ENCODE measurements around the gene TMCO4.

Gene TMCO4

DNA sequence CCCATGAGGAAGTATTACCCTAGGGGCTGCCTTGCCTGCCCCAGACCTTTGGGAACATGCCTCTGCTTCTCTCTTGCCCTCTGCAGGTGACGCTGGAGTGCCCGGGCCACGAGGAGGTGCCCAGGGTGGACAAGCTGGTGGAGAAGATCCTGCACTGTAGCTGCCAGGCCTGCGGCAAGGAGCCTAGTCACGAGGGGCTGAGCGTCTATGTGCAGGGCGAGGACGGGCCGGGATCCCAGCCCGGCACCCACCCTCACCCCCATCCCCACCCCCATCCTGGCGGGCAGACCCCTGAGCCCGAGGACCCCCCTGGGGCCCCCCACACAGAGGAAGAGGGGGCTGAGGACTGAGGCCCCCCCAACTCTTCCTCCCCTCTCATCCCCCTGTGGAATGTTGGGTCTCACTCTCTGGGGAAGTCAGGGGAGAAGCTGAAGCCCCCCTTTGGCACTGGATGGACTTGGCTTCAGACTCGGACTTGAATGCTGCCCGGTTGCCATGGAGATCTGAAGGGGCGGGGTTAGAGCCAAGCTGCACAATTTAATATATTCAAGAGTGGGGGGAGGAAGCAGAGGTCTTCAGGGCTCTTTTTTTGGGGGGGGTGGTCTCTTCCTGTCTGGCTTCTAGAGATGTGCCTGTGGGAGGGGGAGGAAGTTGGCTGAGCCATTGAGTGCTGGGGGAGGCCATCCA lies 142.8 kb downstream of the TMCO4 start:
- TF ChIP-seq, protein P1, sequence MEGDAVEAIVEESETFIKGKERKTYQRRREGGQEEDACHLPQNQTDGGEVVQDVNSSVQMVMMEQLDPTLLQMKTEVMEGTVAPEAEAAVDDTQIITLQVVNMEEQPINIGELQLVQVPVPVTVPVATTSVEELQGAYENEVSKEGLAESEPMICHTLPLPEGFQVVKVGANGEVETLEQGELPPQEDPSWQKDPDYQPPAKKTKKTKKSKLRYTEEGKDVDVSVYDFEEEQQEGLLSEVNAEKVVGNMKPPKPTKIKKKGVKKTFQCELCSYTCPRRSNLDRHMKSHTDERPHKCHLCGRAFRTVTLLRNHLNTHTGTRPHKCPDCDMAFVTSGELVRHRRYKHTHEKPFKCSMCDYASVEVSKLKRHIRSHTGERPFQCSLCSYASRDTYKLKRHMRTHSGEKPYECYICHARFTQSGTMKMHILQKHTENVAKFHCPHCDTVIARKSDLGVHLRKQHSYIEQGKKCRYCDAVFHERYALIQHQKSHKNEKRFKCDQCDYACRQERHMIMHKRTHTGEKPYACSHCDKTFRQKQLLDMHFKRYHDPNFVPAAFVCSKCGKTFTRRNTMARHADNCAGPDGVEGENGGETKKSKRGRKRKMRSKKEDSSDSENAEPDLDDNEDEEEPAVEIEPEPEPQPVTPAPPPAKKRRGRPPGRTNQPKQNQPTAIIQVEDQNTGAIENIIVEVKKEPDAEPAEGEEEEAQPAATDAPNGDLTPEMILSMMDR (IDR thresholded peaks at IDR 0.05; ENCODE audit: insufficient read depth, low read depth, low read length, missing control alignments) = no peak
- H3K4me3 ChIP-seq (ENCODE audit: low read depth, low read length) = no peak overlapping the region
- DNase-seq (ENCODE audit: low read depth) = no peak

DNA sequence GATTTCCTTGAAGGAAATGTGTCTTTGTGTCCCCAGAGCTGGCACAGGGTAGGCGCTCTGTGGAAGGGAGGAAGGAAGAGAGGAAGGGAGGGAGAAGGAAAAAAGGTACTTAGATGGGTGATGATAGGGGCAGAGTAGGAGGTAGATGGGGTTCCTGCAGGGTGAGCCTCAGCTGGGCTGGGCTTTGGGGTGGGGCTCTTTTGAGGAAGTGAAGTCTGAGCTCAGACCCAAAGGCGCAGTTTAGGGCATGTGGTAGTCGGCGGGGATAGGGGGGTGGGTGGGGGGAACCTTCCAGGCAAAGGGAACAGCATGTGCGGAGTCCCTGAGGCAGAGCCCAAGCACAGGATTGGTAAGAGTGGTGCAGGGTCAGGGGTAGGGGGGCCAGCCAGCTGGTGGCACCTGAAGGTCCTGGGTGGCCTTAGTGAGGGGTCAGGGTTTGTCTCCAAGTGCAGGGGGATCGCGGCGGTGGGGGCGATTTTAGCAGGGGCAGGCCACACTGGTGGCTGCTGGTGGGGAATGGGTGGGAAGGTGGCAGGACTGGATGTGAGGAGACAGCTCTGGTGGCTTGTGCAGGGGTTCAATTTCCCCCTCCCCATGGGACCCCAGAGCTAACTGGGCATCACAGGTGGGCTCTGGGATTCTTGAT lies 143.5 kb downstream of the TMCO4 start:
- TF ChIP-seq, protein P1 (IDR thresholded peaks at IDR 0.05; ENCODE audit: insufficient read depth, low read depth, low read length, missing control alignments) = no peak
- no peak overlapping the region for H3K4me3 ChIP-seq (ENCODE audit: low read depth, low read length)
- no peak for DNase-seq (ENCODE audit: low read depth)

DNA sequence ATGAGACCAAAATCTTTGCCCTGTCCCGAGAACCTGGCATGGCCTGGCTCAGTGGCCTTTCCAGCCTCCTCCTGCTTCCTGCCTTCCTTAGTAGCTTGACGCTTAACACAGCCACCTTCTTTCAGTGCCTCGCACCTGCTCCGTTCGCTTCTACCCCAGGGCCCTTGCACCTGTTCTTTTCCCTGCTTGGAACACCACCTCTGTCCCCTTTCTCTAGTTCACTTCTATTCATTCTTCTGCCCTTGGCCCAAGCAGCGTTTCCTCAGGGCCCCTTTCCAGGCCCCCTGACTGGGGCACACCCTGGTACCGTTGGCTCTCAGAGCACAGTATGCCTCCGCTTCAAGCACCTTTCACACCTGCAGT lies 144.0 kb downstream of the TMCO4 start:
- H3K4me3 ChIP-seq (ENCODE audit: low read depth, low read length) = no peak overlapping the region
- TF ChIP-seq, protein P1 (IDR thresholded peaks at IDR 0.05; ENCODE audit: insufficient read depth, low read depth, low read length, missing control alignments) = no peak
- DNase-seq (ENCODE audit: low read depth) = no peak

DNA sequence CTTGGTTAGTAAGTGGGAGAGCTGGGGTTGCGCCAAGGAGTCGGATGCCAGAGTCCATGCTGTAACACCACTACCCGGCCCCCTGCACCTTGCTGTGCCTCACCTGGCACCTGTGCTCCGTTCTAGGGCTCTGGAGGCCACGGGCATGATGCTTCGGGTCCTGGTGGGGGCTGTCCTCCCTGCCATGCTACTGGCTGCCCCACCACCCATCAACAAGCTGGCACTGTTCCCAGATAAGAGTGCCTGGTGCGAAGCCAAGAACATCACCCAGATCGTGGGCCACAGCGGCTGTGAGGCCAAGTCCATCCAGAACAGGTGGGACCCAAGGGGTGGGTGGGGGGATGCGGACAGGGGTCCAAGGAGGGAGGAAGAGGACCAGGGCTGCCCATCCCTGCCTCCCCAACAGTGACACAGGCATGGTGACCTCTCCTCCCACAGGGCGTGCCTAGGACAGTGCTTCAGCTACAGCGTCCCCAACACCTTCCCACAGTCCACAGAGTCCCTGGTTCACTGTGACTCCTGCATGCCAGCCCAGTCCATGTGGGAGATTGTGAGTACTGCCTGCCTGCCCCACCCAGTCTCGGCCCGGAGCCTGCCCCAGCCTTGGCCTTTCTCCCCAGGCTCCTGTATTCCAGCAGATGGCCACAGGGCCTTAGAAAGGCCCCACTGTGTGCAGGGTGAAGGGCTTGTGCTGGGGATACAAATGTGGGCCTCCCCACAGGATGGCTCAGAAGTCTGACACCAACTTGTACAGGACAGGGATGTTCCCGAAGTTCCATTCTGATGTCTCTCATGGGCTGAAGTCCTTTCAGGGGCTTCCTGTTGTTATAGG lies 144.6 kb downstream of the TMCO4 start:
- DNase-seq (ENCODE audit: low read depth) = no peak
- TF ChIP-seq, protein P1 (IDR thresholded peaks at IDR 0.05; ENCODE audit: insufficient read depth, low read depth, low read length, missing control alignments) = no peak
- no peak overlapping the region for H3K4me3 ChIP-seq (ENCODE audit: low read depth, low read length)

DNA sequence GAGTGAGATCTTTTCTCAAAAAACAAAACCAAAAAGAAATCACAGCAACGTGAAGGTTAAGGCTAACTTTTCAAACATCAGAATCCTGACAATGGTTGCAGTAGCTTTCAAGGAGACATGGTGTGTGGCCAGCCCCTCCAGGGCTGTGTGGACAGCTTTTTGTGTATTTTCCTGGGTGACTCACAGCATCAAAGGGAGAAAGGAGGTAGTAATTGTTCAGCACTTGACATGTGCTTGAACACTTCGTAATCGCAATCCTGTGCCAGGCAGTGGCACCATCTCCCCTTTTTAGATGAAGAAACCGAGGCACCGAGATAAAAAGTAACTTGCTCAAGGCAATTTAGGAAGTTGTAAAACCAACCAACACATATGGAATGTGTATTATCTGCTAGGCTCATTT lies 145.3 kb downstream of the TMCO4 start:
- TF ChIP-seq, protein P1 (IDR thresholded peaks at IDR 0.05; ENCODE audit: insufficient read depth, low read depth, low read length, missing control alignments) = no peak
- no peak overlapping the region for H3K4me3 ChIP-seq (ENCODE audit: low read depth, low read length)
- DNase-seq (ENCODE audit: low read depth) = no peak

DNA sequence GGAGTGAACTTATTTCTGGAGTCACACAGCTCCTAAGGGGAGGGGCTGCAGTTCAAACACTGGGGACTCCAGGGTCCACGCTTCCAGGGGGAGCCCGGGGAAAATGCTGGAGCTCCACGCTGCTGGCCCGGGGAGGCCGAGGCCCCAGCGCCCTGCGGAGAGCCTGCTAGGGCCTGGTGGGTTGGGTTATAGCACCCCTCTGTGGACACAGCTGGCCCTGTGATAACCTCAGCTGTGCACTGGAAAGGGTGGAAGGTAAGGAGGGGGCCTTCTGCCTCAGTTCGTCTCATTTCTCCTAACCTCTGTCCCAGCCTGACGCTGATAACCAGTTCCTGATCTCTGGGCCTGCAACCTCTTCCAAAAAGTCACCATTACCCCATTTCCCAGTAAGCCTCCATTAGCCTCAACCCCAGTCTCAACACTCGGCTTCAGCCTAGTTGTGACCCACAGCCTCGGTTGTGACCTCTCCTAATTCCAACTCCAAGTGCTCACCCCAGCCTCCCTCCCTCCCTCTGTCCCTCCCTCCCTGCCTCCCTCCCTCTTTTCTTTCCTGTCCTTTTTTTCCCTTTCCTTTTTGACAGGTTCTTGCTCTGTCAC lies 148.5 kb downstream of the TMCO4 start:
- DNase-seq (ENCODE audit: low read depth) = peak; percentile 55
- H3K4me3 ChIP-seq (ENCODE audit: low read depth, low read length) = no peak overlapping the region
- TF ChIP-seq, protein P1 (IDR thresholded peaks at IDR 0.05; ENCODE audit: insufficient read depth, low read depth, low read length, missing control alignments) = peak; percentile 70

Measured in GM12865 (cell line).